Astrocyte of the spinal cord (primary cell): Measurements from ENCODE around the gene TRERF1.

Source experiments
- DNase-seq: peaks from one replicate; pipeline ENCODE4 v3.0.0; 2011; ENCODE audit warnings: low read depth, low spot score
- H3K4me3 ChIP-seq: 2 replicates; pipeline ENCODE4 v1.5.1; 2011; ENCODE audit warnings: low read depth, mild to moderate bottlenecking, low read length, moderate library complexity
- CTCF ChIP-seq: IDR thresholded peaks from 2 replicates; pipeline ENCODE4 v1.5.1; 2012; ENCODE audit warnings: low read depth, mild to moderate bottlenecking, low read length, inconsistent platforms
- in situ Hi-C: cut with HindIII; loops from 2 replicates; pipeline ENCODE4 v1.10.0; 2017; ENCODE audit warnings: low sequenced_read_pairs

TRERF1 gene

GRCh38 chr6:42295181-42295580, 156.5 kb downstream of the TRERF1 start:
- in situ Hi-C loops: no loop called here
- TF ChIP-seq CTCF: no peak
- no peak overlapping the region for H3K4me3 ChIP-seq
- peak; percentile 18 for DNase-seq

GRCh38 chr6:42294759-42295158, 157.0 kb downstream of the TRERF1 start:
- H3K4me3 ChIP-seq: no peak overlapping the region
- peak; percentile 85 for DNase-seq
- TF ChIP-seq CTCF: no peak
- in situ Hi-C loops: no loop called here

GRCh38 chr6:42293386-42293977, 158.2 kb downstream of the TRERF1 start:
- H3K4me3 ChIP-seq: no peak overlapping the region
- in situ Hi-C loops: no loop called here
- DNase-seq: no peak
- no peak for TF ChIP-seq CTCF

- no peak overlapping the region for H3K4me3 ChIP-seq
- no peak for TF ChIP-seq CTCF
- DNase-seq: peak; percentile 71
- in situ Hi-C loops: no loop called here
Measured at GRCh38 chr6:42292004-42292740, 159.6 kb downstream of the TRERF1 start.

GRCh38 chr6:42287756-42288155, 164.0 kb downstream of the TRERF1 start:
- no peak overlapping the region for H3K4me3 ChIP-seq
- DNase-seq: no peak
- TF ChIP-seq CTCF: no peak
- in situ Hi-C loops: no loop called here

- no peak overlapping the region for H3K4me3 ChIP-seq
- DNase-seq: no peak
- in situ Hi-C loops: no loop called here
- TF ChIP-seq CTCF: no peak
Measured at GRCh38 chr6:42281570-42281969, 170.2 kb downstream of the TRERF1 start.
